NCI-H1436 treated with DMSO at 0.1 percent for 48 hours (cell line): Measurements from ENCODE around the gene PATL2.
A peak's percentile ranks its signal among the peaks of the same experiment; 100 is the strongest.
"Not testable (repeated sequence)": the region's sequence is repeated elsewhere in the genome, so short reads cannot be mapped to it uniquely, and the experiment has no call there.

ENCODE experiments used
- DNase-seq: peaks from one replicate; lab custom pipeline; 2025; lab: John Stamatoyannopoulos, UW

Gene PATL2

GRCh38 chr15:44690245-44690644 lies 20.9 kb downstream of the PATL2 start:
- not testable (repeated sequence) for DNase-seq

- not testable (repeated sequence) for DNase-seq
Measured at GRCh38 chr15:44689318-44689717, 21.8 kb downstream of the PATL2 start.

GRCh38 chr15:44682809-44683682 lies 28.1 kb downstream of the PATL2 start:
- not testable (repeated sequence) for DNase-seq

DNA sequence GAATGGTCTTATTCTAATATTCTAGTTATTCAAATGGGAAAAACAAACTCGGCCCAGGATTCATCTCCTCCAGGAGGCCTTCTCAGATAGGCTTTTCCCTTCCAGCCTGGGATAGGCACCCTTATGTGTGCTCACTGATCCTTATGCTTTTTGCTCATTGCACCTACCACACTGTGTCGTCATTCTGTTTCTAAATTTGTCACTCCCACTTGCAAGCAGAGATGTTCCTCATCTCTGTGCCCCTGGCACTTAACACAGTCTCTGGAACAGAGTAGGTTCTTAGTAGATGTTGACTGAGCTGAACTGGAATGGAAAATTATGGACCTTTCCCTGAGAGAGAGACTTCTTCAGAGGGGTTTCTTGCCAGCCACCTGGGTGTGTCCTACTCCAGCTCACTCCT lies 28.9 kb downstream of the PATL2 start:
- DNase-seq, result no peak

GRCh38 chr15:44676676-44677075 lies 34.4 kb downstream of the PATL2 start:
- DNase-seq, result no peak

DNA sequence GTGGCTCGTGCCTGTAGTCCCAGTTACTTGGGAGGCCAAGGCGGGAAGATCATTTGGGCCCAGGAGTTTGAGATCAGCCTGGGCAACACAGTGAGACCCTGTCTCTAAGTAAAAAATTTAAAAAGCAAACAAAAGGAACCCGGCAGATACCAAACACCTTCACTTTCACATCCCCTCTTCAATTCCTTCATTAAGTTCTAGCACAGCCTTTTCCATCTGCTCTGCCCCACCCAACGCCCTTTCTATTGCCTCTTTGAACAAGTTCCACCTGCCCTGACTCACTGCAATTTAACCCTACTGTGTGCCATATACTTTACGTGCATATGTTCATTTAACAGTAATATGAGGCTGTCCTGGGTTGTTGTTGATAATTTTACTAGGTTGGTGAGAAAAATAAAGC lies 35.2 kb downstream of the PATL2 start:
- no peak for DNase-seq

DNA sequence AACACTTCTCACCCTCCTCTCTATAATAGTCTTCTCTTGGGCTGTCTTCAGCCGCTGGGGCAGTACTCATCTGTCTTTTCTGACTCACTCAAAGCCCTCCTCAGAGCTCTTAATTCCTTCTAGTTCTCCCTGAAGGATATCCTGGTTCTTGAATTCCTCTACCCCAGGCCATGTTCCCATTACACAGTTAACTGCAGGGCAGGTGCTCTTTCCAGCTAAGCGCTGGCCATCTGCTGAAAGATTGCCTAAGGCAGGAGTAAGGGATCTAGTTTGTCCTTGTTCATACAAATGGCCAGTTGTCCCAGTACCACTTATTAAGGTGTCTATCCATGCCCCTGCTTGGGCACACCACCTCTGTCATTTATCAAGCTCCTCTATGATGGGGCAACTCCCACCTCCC lies 37.5 kb downstream of the PATL2 start:
- DNase-seq, result no peak

GRCh38 chr15:44670087-44670950 lies 40.8 kb downstream of the PATL2 start:
- DNase-seq, result no peak

- no peak for DNase-seq
Measured at GRCh38 chr15:44668921-44669320, 42.2 kb downstream of the PATL2 start.

DNA sequence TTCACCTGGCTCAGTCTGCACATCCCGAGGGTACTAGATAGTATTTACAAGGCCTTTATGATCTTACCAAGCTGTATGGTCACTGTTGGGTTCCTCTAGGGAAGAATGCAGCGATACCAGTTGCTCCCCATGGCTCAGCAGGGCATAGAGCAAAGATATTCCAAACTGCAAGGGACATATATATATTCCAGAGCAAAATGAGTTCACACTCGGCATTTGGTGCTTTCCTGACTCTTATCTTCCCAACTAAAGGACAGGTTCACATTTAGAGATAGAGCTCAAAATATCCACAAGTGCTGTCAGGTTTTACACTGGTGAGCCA lies 44.1 kb downstream of the PATL2 start:
- DNase-seq, result no peak

DNA sequence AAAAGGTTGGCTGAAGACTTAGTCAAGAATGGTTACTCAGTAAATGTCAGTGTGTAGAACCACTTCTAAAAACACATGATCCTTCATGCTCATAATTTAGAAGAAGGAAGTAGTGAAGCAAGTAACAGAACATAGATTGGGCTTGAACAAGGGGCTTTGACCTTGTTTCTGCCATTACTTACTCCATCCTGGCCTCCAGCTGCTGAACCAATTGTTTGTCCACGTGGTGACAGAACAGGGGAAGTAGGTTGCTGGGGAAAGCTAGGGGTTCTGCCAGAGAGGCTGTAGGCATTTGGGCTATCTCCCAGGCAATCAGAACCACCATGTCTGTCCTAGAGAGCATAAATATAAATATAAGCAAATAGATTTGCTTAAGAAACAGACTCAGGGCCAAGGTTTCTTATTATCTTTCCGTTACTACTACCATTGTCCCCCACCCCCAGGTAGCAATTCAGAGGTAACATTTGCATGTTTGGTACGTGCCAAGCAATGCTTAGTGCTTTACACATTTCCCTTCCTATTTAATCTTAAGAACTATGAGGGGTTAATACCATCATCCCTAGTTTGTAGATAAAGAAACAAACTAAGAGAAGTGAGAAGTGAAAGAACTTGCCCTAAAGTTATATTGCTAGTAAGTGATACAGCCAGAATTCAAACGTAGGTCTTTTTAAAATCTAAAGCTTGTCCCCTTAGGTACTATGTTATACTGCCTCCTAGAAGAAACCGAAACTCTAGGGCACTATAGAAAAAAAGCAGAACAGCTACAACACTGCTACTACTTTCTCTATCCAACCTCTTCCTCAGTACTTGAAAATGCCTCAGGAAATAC lies 44.7 kb downstream of the PATL2 start:
- DNase-seq, result no peak

- DNase-seq, result peak; percentile 89
Measured at GRCh38 chr15:44663410-44664308, 47.5 kb downstream of the PATL2 start, which contains the start of gene SPG11. TSS of gene SPG11 (minus strand) at chr15:44663662. CDS start at chr15:44663647, 15 bp downstream.

DNA sequence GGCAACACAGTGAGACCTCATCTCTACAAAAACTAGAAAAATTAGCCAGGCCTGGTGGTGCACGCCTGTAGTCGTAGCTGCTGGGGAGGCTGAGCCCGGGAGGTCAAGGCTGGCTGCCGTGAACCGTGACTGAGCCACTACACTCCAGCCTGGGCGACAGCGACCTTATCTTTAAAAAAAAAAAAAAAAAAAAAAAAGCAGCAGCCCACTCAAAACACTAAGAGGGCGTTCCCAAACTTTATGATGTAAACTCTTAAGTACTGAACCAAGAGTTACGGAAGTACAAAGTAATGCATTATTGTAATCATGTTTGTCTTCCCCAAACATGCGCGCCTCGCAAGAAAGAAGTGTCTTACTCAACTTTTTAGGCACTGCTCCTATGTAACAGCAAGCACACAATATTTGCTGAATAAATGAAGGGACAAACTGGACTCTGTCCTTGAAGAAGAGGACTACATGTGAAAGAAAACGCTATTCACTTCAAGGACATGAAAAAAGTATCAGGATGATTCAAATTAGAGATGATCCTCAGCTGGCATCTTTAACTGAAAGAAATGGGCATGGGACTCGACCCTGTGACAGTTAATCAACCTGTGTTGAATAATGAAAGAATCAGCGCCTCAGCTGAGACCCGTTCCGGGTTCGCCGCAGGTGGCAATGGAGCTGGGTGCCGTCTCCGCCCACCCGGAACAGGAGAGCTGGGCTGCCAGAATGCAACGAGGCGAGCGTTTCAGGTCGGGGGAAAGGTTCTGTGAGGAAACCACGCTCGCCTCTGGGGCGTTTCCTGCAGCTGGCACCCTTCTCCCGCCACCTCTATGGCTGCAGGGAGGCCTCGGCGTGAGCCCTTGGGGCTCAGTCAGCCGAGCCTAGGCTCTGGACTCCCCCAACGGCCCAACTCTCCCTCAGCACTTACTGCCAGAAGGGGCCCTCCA lies 48.4 kb downstream of the PATL2 start:
- no peak for DNase-seq

GRCh38 chr15:44661576-44661975 lies 49.5 kb downstream of the PATL2 start:
- DNase-seq, result no peak

DNA sequence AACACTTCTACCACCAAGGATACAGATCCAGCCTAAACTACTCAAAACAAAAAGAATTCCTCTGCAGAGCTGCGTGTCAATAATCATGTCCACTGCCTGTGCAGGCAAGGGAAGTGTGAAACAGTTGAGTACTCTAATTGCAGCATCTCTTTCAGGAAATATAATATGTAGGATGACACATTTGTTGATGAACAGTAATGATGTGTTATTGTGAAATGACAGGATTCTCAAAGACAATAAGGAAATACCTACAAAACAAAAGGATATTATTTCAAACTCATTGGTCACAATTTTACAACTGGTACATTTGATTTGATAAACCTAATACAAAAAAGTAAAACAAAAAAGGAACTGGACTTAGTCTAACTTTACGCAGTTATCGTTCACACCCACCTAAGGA lies 52.1 kb downstream of the PATL2 start:
- DNase-seq, result no peak

GRCh38 chr15:44657378-44657777 lies 53.7 kb downstream of the PATL2 start:
- no peak for DNase-seq

DNA sequence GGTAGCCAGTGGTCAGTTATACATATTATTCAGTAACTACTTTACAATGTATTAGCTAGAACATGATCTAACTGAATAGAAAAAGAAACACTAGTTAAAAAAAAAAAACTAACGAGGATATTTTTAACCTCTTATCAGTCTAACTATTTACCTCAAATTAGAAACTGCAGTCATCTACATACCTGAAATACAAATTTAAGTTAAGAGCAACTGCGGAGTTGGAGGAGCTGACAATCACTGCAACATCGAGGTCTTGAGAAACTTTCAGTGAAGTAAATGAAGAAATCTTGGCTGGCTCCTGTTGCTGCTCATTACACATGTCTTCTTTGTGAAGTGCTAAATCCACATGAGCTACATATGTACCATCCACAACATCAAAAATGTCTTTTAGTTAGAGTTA lies 54.2 kb downstream of the PATL2 start:
- no peak for DNase-seq

DNA sequence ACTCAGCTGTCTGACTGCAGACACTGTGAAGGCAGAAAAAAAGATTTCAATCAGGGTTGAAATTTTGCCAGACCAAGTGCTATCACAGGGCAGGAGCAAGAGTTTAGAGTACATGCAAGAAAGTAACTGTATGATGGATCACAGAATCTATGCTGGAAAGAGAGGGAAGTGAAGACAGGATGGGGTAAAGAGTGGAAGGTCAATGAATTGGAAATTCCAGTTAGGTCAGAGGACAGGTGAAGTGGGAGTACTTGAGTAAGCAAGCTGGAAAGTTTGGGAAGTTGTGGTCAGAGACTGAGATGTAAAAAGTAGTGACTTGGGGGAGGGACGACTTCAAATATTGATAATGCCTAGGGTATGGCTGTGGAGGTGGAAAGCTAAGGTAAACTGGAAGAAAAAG lies 54.8 kb downstream of the PATL2 start:
- no peak for DNase-seq

DNA sequence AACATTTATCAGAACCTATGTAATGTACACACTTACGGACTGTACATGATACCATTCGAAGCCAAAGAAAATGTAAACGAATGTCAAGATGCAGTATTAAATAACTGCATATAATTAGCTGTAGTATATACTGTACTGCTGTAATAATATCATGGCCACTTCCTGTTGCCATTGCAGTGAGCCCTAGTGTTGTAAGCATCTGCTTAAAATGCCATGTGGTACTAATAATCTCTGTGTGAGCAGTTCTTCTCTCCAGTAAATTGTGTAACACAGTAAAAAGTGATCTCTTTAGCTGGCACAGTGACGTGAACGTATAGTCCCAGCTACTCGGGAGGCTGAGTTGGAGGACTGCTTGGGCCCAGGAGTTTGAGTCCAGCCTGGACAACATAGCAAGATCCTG lies 56.3 kb downstream of the PATL2 start:
- DNase-seq, result no peak

- no peak for DNase-seq
Measured at GRCh38 chr15:44647637-44648036, 63.5 kb downstream of the PATL2 start.
